ENCODE results near the gene MAST1. TPM values are rescaled to one million over a fixed set of nuclear protein-coding genes. Genes with fewer than 3 reads are reported as not detected.

MAST1 gene
- total and polyA plus RNA-seq, 2 donors (not counting 1 experiment from before 2014, with no cell fraction given) = 0.39 to 1.1 TPM

DNA sequence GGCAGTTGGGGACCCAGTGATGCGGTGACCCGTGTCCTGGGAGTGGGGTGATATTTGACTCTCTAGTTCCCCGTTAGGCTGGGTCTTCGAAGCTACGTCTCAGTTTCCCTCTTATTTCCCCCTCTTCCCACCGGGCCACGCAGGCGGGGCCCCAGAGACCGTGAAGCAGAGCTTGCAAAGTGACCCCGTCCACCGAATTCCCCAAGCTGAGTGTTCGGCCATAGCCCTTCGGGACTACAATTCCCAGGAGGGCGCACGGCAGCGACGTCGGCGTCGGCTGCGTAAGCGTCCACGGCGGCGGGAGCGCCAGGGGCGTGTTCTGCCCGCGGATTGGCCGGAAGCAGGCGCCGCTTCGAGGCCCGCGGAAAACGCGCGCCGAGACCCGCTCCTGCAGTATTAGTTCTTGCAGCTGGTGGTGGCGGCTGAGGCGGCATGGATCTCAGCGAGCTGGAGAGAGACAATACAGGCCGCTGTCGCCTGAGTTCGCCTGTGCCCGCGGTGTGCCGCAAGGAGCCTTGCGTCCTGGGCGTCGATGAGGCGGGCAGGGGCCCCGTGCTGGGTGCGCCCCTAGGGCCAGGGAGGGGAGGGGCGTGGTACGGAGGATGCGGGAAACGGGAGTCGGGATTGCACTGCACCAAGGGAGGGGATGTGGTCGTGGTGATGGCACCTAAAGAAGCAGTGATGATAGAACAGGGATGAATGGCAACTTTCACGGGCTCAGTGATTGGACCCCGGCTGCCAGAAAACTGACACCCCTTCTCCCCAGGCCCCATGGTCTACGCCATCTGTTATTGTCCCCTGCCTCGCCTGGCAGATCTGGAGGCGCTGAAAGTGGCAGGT, 31.9 kb upstream of the MAST1 start, which contains the start of gene RNASEH2A:
Gene RNASEH2A (plus strand): TSS at position 343 of the 840 bp plus-strand sequence. CDS start 90 bp downstream, at position 433.
- Histone ChIP-seq H3K27me3 (replicated peaks in 1 of 4; ENCODE audit: control extremely low read depth in 1 of 4, control insufficient read depth in 3 of 4, insufficient read depth in 4 of 4, low read length in 3 of 4) (no peaks in the 10 kb centered on the region), H2AFZ (ENCODE audit: insufficient read depth, low read depth, low read length, poor library complexity, severe bottlenecking) (peak within 1 kb of the TSS; percentile 92), H3K4me2 (replicated peaks; ENCODE audit: low read depth, low read length, poor library complexity, severe bottlenecking) (peak within 1 kb of the TSS; percentile 91), H3K27ac (ENCODE audit: low read length in 2 of 2) (peak within 1 kb of the TSS; percentile 36 to 61), H3K9ac (ENCODE audit: low read length) (peak within 1 kb of the TSS; percentile 75), H4K20me1 (ENCODE audit: control insufficient read depth, insufficient read depth, low read length, poor library complexity, severe bottlenecking) (no peaks in the 10 kb centered on the region), H3K9me3 (ENCODE audit: control extremely low read depth in 1 of 3, control insufficient read depth in 2 of 3, insufficient read depth in 1 of 3, low read length in 2 of 3) (peaks cover 0 to 4% (median 0%) of the 10 kb centered on the region in 3 donors), H3K4me1 (ENCODE audit: control insufficient read depth in 2 of 2, insufficient read depth in 2 of 2, low read length in 2 of 2) (peaks cover 14 to 23% of the 10 kb centered on the region in 2 donors), H3K79me2 (ENCODE audit: control insufficient read depth, insufficient read depth, low read length) (peaks cover 10% of the 10 kb centered on the region), H3K36me3 (replicated peaks in 1 of 2; ENCODE audit: control extremely low read depth in 1 of 2, control insufficient read depth in 1 of 2, extremely low read depth in 1 of 2, insufficient read depth in 2 of 2, low read length in 1 of 2) (peaks cover 0 to 2% of the 10 kb centered on the region in 2 experiments), H3K4me3 (ENCODE audit: control extremely low read depth in 1 of 5, extremely low read depth in 1 of 5, insufficient read depth in 1 of 5, low read depth in 2 of 5, low read length in 4 of 5) (peak within 1 kb of the TSS; percentile 51 to 82 (median 73))
- Mint-ChIP-seq H3K4me3 (peak within 1 kb of the TSS; percentile 96), H3K27me3 (peaks cover 3% of the 10 kb centered on the region), H3K9me3 (ENCODE audit: insufficient read depth) (no peaks in the 10 kb centered on the region), H3K27ac (peak within 1 kb of the TSS; percentile 87), H3K4me1 (peaks cover 25% of the 10 kb centered on the region)
- intact Hi-C loops (cut with micrococcal nuclease) = loop anchor here (1.0 to 5.0 kb wide), 4 partner anchors 10 to 84 kb away; partner anchors contain the start of genes GET3, MAST1 and TNPO2
- no peak for TF ChIP-seq EZH2 (IDR thresholded peaks at IDR 0.05; ENCODE audit: borderline replicate concordance, insufficient read depth, low read depth, low read length, poor library complexity, severe bottlenecking)
- TF ChIP-seq, protein P1, sequence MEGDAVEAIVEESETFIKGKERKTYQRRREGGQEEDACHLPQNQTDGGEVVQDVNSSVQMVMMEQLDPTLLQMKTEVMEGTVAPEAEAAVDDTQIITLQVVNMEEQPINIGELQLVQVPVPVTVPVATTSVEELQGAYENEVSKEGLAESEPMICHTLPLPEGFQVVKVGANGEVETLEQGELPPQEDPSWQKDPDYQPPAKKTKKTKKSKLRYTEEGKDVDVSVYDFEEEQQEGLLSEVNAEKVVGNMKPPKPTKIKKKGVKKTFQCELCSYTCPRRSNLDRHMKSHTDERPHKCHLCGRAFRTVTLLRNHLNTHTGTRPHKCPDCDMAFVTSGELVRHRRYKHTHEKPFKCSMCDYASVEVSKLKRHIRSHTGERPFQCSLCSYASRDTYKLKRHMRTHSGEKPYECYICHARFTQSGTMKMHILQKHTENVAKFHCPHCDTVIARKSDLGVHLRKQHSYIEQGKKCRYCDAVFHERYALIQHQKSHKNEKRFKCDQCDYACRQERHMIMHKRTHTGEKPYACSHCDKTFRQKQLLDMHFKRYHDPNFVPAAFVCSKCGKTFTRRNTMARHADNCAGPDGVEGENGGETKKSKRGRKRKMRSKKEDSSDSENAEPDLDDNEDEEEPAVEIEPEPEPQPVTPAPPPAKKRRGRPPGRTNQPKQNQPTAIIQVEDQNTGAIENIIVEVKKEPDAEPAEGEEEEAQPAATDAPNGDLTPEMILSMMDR (IDR thresholded peaks at IDR 0.05) = no peak
- ChIA-PET POLR2A (interaction anchor here (0.5 to 1.7 kb wide), 7 partner anchors 9 to 40 kb away, joined by 3 to 11 read pairs (median 4); partner anchors contain the start of genes JUNB and RTBDN), CTCF (interaction anchor here (0.7 to 17.9 kb wide), 7 partner anchors 10 to 84 kb away, joined by 3 to 1147 read pairs (median 6); partner anchors contain the start of genes HOOK2 and JUNB)
- DNase-seq = peak; percentile 93
- under 1% methylated on average over 55 of the region's 66 CpGs for WGBS (ENCODE audit: insufficient coverage)
- peak; percentile 95 for ATAC-seq (ENCODE audit: low read depth)
